Measurements from ENCODE around the gene SETD1B.

SETD1B gene

GRCh38 chr12:121822393-121823100, 18.7 kb downstream of the SETD1B start:
- no peak for TF ChIP-seq CTCF (IDR thresholded peaks at IDR 0.05; ENCODE audit: borderline replicate concordance, insufficient read depth, low read depth, low read length)
- no peak overlapping the region for H3K4me3 ChIP-seq (ENCODE audit: low read depth, low read length)

GRCh38 chr12:121823101-121823726, 19.4 kb downstream of the SETD1B start:
- TF ChIP-seq CTCF (IDR thresholded peaks at IDR 0.05; ENCODE audit: borderline replicate concordance, insufficient read depth, low read depth, low read length) = no peak
- H3K4me3 ChIP-seq (ENCODE audit: low read depth, low read length) = no peak overlapping the region

- TF ChIP-seq CTCF (IDR thresholded peaks at IDR 0.05; ENCODE audit: borderline replicate concordance, insufficient read depth, low read depth, low read length) = no peak
- H3K4me3 ChIP-seq (ENCODE audit: low read depth, low read length) = no peak overlapping the region
Measured at GRCh38 chr12:121823727-121824115, 19.9 kb downstream of the SETD1B start.

GRCh38 chr12:121825041-121825523, 21.3 kb downstream of the SETD1B start:
- H3K4me3 ChIP-seq (ENCODE audit: low read depth, low read length) = no peak overlapping the region
- no peak for TF ChIP-seq CTCF (IDR thresholded peaks at IDR 0.05; ENCODE audit: borderline replicate concordance, insufficient read depth, low read depth, low read length)

GRCh38 chr12:121826318-121827150, 22.7 kb downstream of the SETD1B start:
- no peak for TF ChIP-seq CTCF (IDR thresholded peaks at IDR 0.05; ENCODE audit: borderline replicate concordance, insufficient read depth, low read depth, low read length)
- H3K4me3 ChIP-seq (ENCODE audit: low read depth, low read length) = no peak overlapping the region

- H3K4me3 ChIP-seq (ENCODE audit: low read depth, low read length) = no peak overlapping the region
- no peak for TF ChIP-seq CTCF (IDR thresholded peaks at IDR 0.05; ENCODE audit: borderline replicate concordance, insufficient read depth, low read depth, low read length)
Measured at GRCh38 chr12:121827351-121828099, 23.7 kb downstream of the SETD1B start.
